Measurements from ENCODE around the gene CINP. TPM values are rescaled to one million over a fixed set of nuclear protein-coding genes. Genes with fewer than 3 reads are reported as not detected.
"Not testable (repeated sequence)": the region's sequence is repeated elsewhere in the genome, so short reads cannot be mapped to it uniquely, and the experiment has no call there.

The CINP gene
- total and polyA plus RNA-seq, 7 donors, result 12.5 to 46.2 (median 21.5) TPM

- H3K27me3 ChIP-seq, result no peaks in the 10 kb centered on the region
- no peaks in the 10 kb centered on the region for H3K9me3 ChIP-seq
- H3K4me3 ChIP-seq, result no peak overlapping the region
- no peak for DNase-seq
- no peak overlapping the region for H3K27ac ChIP-seq
- peaks cover 0 to 66% (median 6%) of the 10 kb centered on the region in 4 donors for H3K36me3 ChIP-seq
- TF ChIP-seq EP300 (IDR thresholded peaks at IDR 0.05), result no peak
- no peaks in the 10 kb centered on the region for H3K4me1 ChIP-seq
- intact Hi-C loops (cut with DNase I), result no loop called here
- 87 to 88% methylated on average over 7 of the region's 7 CpGs for WGBS, 2 donors
Measured at GRCh38 chr14:102333390-102333789, 29.3 kb downstream of the CINP start.

- WGBS, 2 donors, result 95 to 96% methylated on average over 8 of the region's 8 CpGs
- H3K4me1 ChIP-seq, result no peaks in the 10 kb centered on the region
- no peaks in the 10 kb centered on the region for H3K9me3 ChIP-seq
- no peak overlapping the region for H3K27ac ChIP-seq
- H3K36me3 ChIP-seq, result peaks cover 0 to 56% (median 5%) of the 10 kb centered on the region in 4 donors
- no peak for DNase-seq
- no peaks in the 10 kb centered on the region for H3K27me3 ChIP-seq
- intact Hi-C loops (cut with DNase I), result no loop called here
- no peak for TF ChIP-seq CTCF (IDR thresholded peaks at IDR 0.05)
- no peak overlapping the region for H3K4me3 ChIP-seq
Measured at GRCh38 chr14:102330806-102331205, 31.9 kb downstream of the CINP start.

- H3K9me3 ChIP-seq; H3K4me1 ChIP-seq; H3K27me3 ChIP-seq; H3K4me3 ChIP-seq; DNase-seq; H3K27ac ChIP-seq; intact Hi-C loops (cut with DNase I): not testable (repeated sequence)
- 93 to 98% methylated on average over 6 of the region's 6 CpGs for WGBS, 2 donors
- H3K36me3 ChIP-seq, result peaks cover 0 to 45% (median 5%) of the 10 kb centered on the region in 4 donors
Measured at GRCh38 chr14:102329381-102329780, 33.3 kb downstream of the CINP start.

- peaks cover 0 to 6% (median 0%) of the 10 kb centered on the region in 4 donors for H3K4me1 ChIP-seq
- H3K9me3 ChIP-seq, result no peaks in the 10 kb centered on the region
- peak; percentile 56 for DNase-seq
- no peaks in the 10 kb centered on the region for H3K27me3 ChIP-seq
- H3K27ac ChIP-seq, result no peak overlapping the region
- H3K36me3 ChIP-seq, result peaks cover 0 to 20% (median 3%) of the 10 kb centered on the region in 4 donors
- intact Hi-C loops (cut with DNase I), result no loop called here
- 95 to 97% methylated on average over 14 of the region's 14 CpGs for WGBS, 2 donors
- TF ChIP-seq CTCF (IDR thresholded peaks at IDR 0.05) (no peak), POLR2AphosphoS5 (IDR thresholded peaks at IDR 0.05) (no peak), POLR2A (IDR thresholded peaks at IDR 0.05) (no peak), EP300 (IDR thresholded peaks at IDR 0.05) (no peak)
- no peak overlapping the region for H3K4me3 ChIP-seq
Measured at GRCh38 chr14:102326583-102326982, 36.1 kb downstream of the CINP start.

- peak; percentile 50 for DNase-seq
- WGBS, 2 donors, result 32 to 72% methylated on average over 9 of the region's 9 CpGs
- TF ChIP-seq POLR2A (IDR thresholded peaks at IDR 0.05) (no peak), CTCF (IDR thresholded peaks at IDR 0.05) (no peak), POLR2AphosphoS5 (IDR thresholded peaks at IDR 0.05) (no peak), EP300 (IDR thresholded peaks at IDR 0.05) (no peak)
- H3K4me3 ChIP-seq, result no peak overlapping the region
- H3K27ac ChIP-seq, result no peak overlapping the region
- no peaks in the 10 kb centered on the region for H3K27me3 ChIP-seq
- no peaks in the 10 kb centered on the region for H3K9me3 ChIP-seq
- H3K36me3 ChIP-seq, result peaks cover 0 to 15% (median 3%) of the 10 kb centered on the region in 4 donors
- intact Hi-C loops (cut with DNase I), result no loop called here
- peaks cover 0 to 9% (median 2%) of the 10 kb centered on the region in 4 donors for H3K4me1 ChIP-seq
Measured at GRCh38 chr14:102325791-102326345, 36.8 kb downstream of the CINP start.

- peak; percentile 81 for DNase-seq
- TF ChIP-seq POLR2A (IDR thresholded peaks at IDR 0.05) (no peak), POLR2AphosphoS5 (IDR thresholded peaks at IDR 0.05) (no peak), CTCF (IDR thresholded peaks at IDR 0.05) (peak in 2 of 4 experiments; percentile 11 to 35), EP300 (IDR thresholded peaks at IDR 0.05) (no peak)
- H3K4me1 ChIP-seq, result peaks cover 0 to 22% (median 17%) of the 10 kb centered on the region in 4 donors
- peak overlapping the region in 3 of 4 donors; percentile 15 to 66 (median 49) for H3K27ac ChIP-seq
- no peaks in the 10 kb centered on the region for H3K9me3 ChIP-seq
- peaks cover 0 to 15% (median 3%) of the 10 kb centered on the region in 4 donors for H3K36me3 ChIP-seq
- no peak overlapping the region for H3K4me3 ChIP-seq
- H3K27me3 ChIP-seq, result no peaks in the 10 kb centered on the region
- 20 to 37% methylated on average over 8 of the region's 8 CpGs for WGBS, 2 donors
- intact Hi-C loops (cut with DNase I), result loop anchor here (5.0 kb wide), 1 partner anchor 189 kb away; no protein-coding TSS in a partner anchor
Measured at GRCh38 chr14:102323102-102323501, 39.6 kb downstream of the CINP start.
